Measurements from ENCODE around the gene LYL1. TPM values are rescaled to one million over a fixed set of nuclear protein-coding genes. Genes with fewer than 3 reads are reported as not detected.

The LYL1 gene
- total and polyA plus RNA-seq, 9 of the 15 experiments (the other 6 are each of a cell fraction or from before 2014, with no cell fraction given) = 1.3 to 266 (median 34.0) TPM

GRCh38 chr19:13119627-13120026, 17.0 kb upstream of the LYL1 start:
- FAIRE-seq = no peak
- DNase-seq (ENCODE audit: extremely low read depth in 1 of 4, low spot score in 3 of 4) = no peak
- Histone ChIP-seq H3K4me1 (replicated peaks in 1 of 2; ENCODE audit: control insufficient read depth in 2 of 2, insufficient read depth in 2 of 2, low read length in 2 of 2) (peaks cover 21 to 56% of the 10 kb centered on the region in 2 experiments; a peak in 4 of 5 replicates), H3K27me3 (ENCODE audit: control insufficient read depth in 2 of 2, insufficient read depth in 2 of 2, low read length in 2 of 2) (no peaks in the 10 kb centered on the region), H3K9ac (ENCODE audit: insufficient read depth in 1 of 2, low read depth in 2 of 2, low read length in 2 of 2) (peak overlapping the region; percentile 62 to 97), H3K27ac (ENCODE audit: extremely low read depth, low read depth, low read length) (peak overlapping the region; percentile 95), H3K79me2 (ENCODE audit: control insufficient read depth, insufficient read depth, low read length) (peaks cover 95% of the 10 kb centered on the region), H3K4me2 (ENCODE audit: insufficient read depth, low read length) (peak overlapping the region; percentile 88), H4K20me1 (replicated peaks; ENCODE audit: control insufficient read depth, insufficient read depth, low read length) (peaks cover 48% of the 10 kb centered on the region), H3K9me3 (replicated peaks; ENCODE audit: control insufficient read depth, insufficient read depth, low read depth, low read length) (no peaks in the 10 kb centered on the region), H2AFZ (ENCODE audit: low read depth, low read length) (no peak overlapping the region), H3K4me3 (peak overlapping the region; percentile 99; the same call in 1 of the 2 replicates), H3K9me1 (ENCODE audit: control insufficient read depth, insufficient read depth, low read length) (peaks cover 12% of the 10 kb centered on the region), H3K36me3 (ENCODE audit: control insufficient read depth, insufficient read depth, low read length) (peaks cover 63% of the 10 kb centered on the region)
- WGBS (ENCODE audit: insufficient coverage, low coverage, missing lambda C conversion rate) = 63% methylated on average over 6 of the region's 8 CpGs
- in situ Hi-C loops (cut with MboI) = no loop called here
- ChIA-PET CTCF (ENCODE audit: low intra/inter-chr PET ratio) (no interaction called here), POLR2A (interaction anchor here (0.5 to 4.9 kb wide), 12 partner anchors 9 to 42 kb away, joined by 3 to 31 read pairs (median 6); partner anchors contain the start of genes IER2 and STX10)
- TF ChIP-seq ATF3 (IDR thresholded peaks at IDR 0.05) (peak; percentile 23; the same call in 1 of the 2 replicates), ATF3 (CRISPR knock-in tag; conservative IDR thresholded peaks at IDR 0.05) (no peak), POLR2AphosphoS5 (IDR thresholded peaks at IDR 0.05; ENCODE audit: control insufficient read depth, insufficient read depth, low read depth, low read length) (0 out of 2 replicates have a peak, but pooled peaks have one; percentile 13), POLR3G (IDR thresholded peaks at IDR 0.05; ENCODE audit: extremely low read depth, insufficient read length, insufficient replicate concordance) (no peak), POLR2G (IDR thresholded peaks at IDR 0.05; ENCODE audit: low read depth, low read length) (0 out of 2 replicates have a peak, but pooled peaks have one; percentile 16)
- no peak for ATAC-seq
- BruUV-seq (replicated peaks) = no TSS peak
- intact Hi-C loops (cut with micrococcal nuclease) = loop anchor here (2.0 kb wide), 1 partner anchor 31 kb away; the partner anchor contains the start of genes IER2 and STX10

Measured in K562 (cell line).